RWPE1 (cell line): ENCODE measurements around the gene TBX18.

Experiments used
- CTCF ChIA-PET: fragments of 350-600 bp; sonication (Branson Sonifier 250); formaldehyde crosslinking; extraction: SDS; loops from one replicate; lab custom pipeline; 2021; lab: Yijun Ruan, JAX
- POLR2A ChIA-PET: fragments of 400-600 bp; formaldehyde crosslinking; extraction: SDS; loops from one replicate; lab custom pipeline; 2020; ENCODE audit warnings: antibody characterized with exemption; ENCODE audit not compliant: low non-redundant PET; lab: Yijun Ruan, JAX
- DNase-seq: peaks from one replicate; pipeline ENCODE4 v3.0.0; 2012; ENCODE audit warnings: low spot score
- H3K27ac ChIP-seq: fragments of 450-650 bp; 2 replicates; pipeline ENCODE4 v1.5.1; 2017
- CTCF ChIP-seq: fragments of 450-650 bp; conservative IDR thresholded peaks from 2 replicates; pipeline ENCODE4 v1.5.1; 2017; ENCODE audit warnings: low read depth, mild to moderate bottlenecking

TBX18 gene

GRCh38 chr6:84641076-84641475, 123.3 kb downstream of the TBX18 start:
- ChIA-PET POLR2A (no interaction called here), CTCF (interaction anchor here (0.6 kb wide), 1 partner anchor 1976 kb away, joined by 3 read pairs; no protein-coding TSS in a partner anchor)
- no peak for DNase-seq
- TF ChIP-seq CTCF: no peak
- H3K27ac ChIP-seq: no peak overlapping the region

GRCh38 chr6:84639396-84639795, 125.0 kb downstream of the TBX18 start:
- H3K27ac ChIP-seq: no peak overlapping the region
- CTCF ChIA-PET: no interaction called here
- POLR2A ChIA-PET: no interaction called here
- no peak for TF ChIP-seq CTCF
- DNase-seq: peak; percentile 22

- POLR2A ChIA-PET: no interaction called here
- CTCF ChIA-PET: no interaction called here
- TF ChIP-seq CTCF: no peak
- H3K27ac ChIP-seq: no peak overlapping the region
- DNase-seq: no peak
Observed at GRCh38 chr6:84638286-84638685, 126.1 kb downstream of the TBX18 start.
